ENCODE data around the gene VAV2. TPM values are rescaled to one million over a fixed set of nuclear protein-coding genes. Genes with fewer than 3 reads are reported as not detected.
A peak's percentile ranks its signal among the peaks of the same experiment; 100 is the strongest.
"Not testable (repeated sequence)": the region's sequence is repeated elsewhere in the genome, so short reads cannot be mapped to it uniquely, and the experiment has no call there.

The VAV2 gene
- total and polyA plus RNA-seq, 2 experiments from 2014 or later: 10.8 to 15.3 TPM

DNA sequence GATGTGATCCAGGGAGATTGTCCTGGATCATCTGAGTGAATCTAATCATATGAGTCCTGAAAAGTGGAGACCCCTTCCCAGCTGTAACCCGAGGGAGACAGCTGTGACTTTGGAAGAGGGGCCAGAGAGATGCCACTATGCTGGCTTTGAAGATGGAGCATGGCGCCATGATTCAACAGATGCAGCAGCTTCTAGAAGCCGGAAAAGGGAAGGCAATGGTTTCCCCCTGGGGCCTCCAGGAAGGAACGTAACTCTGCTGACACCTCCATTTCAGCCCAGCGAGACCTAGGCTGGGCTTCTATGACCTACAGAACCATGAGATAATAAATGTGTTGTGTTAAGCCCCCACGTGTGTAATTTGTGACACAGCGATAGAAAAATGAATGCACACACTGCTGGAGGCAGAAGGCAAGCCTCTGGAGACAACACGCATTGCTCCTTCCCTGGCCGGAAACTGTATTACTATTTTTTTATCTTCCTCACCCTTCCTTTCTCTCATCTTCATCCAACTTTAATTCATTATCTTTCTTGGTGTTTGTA, 237.4 kb downstream of the VAV2 start:
- H3K27me3 ChIP-seq: no peaks in the 10 kb centered on the region
- no peak overlapping the region for H3K4me3 ChIP-seq
- no peaks in the 10 kb centered on the region for H3K9me3 ChIP-seq (ENCODE audit: low read depth)
- DNase-seq (ENCODE audit: low read depth in 1 of 2, low spot score in 1 of 2): peak in 1 of 2 donors; percentile 32
- H3K4me1 ChIP-seq (ENCODE audit: low read depth): no peaks in the 10 kb centered on the region
- no peak overlapping the region for H3K27ac ChIP-seq
- no peaks in the 10 kb centered on the region for H3K36me3 ChIP-seq
- TF ChIP-seq CTCF (IDR thresholded peaks at IDR 0.05; ENCODE audit: low read depth, low read length): no peak

- Histone ChIP-seq H3K27ac (no peak overlapping the region), H3K27me3 (no peaks in the 10 kb centered on the region), H3K36me3 (no peaks in the 10 kb centered on the region), H3K4me1 (ENCODE audit: low read depth) (no peaks in the 10 kb centered on the region), H3K9me3 (ENCODE audit: low read depth) (no peaks in the 10 kb centered on the region), H3K4me3 (no peak overlapping the region)
- no peak for TF ChIP-seq CTCF (IDR thresholded peaks at IDR 0.05; ENCODE audit: low read depth, low read length)
- no peak for DNase-seq (ENCODE audit: low read depth in 1 of 2, low spot score in 1 of 2)
Measured at GRCh38 chr9:133754187-133754586, 237.9 kb downstream of the VAV2 start.

DNA sequence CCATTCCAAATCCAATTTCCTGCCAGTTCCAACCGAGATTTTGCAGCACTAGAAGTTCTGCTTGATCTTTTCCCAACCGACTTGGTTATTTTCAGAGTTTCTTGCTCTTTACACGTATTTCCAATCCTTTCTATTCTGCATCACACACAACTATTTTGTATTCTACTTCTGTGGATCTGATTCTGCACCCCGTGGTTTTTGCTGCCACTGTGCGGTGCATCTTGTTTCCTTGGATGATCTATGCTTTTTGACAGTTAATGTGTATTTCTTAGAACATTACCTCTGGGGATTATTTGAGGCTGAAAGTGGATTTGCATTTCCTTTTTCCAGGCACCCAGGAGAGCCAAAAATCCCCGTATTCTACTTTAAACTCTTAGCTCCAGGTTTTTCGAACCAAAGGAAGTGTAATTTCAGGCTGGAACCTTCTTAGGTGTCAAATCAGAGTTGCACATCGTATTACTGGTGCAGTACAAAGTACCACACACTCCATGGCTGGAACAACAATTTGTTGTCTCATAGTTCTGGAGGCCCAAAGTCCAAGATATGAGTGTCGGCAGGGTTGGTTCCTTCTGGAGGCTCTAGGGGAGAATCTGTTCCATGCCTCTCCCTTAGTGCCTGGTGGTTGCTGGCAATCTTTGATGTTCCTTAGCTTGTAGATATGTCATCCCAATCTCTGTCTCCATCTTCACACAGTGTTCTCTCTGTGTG, 239.2 kb downstream of the VAV2 start:
- Histone ChIP-seq H3K27me3 (no peaks in the 10 kb centered on the region), H3K9me3 (ENCODE audit: low read depth) (no peaks in the 10 kb centered on the region), H3K4me3 (no peak overlapping the region), H3K36me3 (no peaks in the 10 kb centered on the region), H3K27ac (no peak overlapping the region), H3K4me1 (ENCODE audit: low read depth) (no peaks in the 10 kb centered on the region)
- no peak for TF ChIP-seq CTCF (IDR thresholded peaks at IDR 0.05; ENCODE audit: low read depth, low read length)
- no peak for DNase-seq (ENCODE audit: low read depth in 1 of 2, low spot score in 1 of 2)

- H3K9me3 ChIP-seq (ENCODE audit: low read depth): no peaks in the 10 kb centered on the region
- H3K27ac ChIP-seq: no peak overlapping the region
- H3K4me1 ChIP-seq (ENCODE audit: low read depth): no peaks in the 10 kb centered on the region
- no peak for TF ChIP-seq CTCF (IDR thresholded peaks at IDR 0.05; ENCODE audit: low read depth, low read length)
- no peaks in the 10 kb centered on the region for H3K27me3 ChIP-seq
- DNase-seq (ENCODE audit: low read depth in 1 of 2, low spot score in 1 of 2): no peak
- H3K36me3 ChIP-seq: no peaks in the 10 kb centered on the region
- H3K4me3 ChIP-seq: no peak overlapping the region
Measured at GRCh38 chr9:133750982-133751649, 241.0 kb downstream of the VAV2 start.

- Histone ChIP-seq H3K4me1 (ENCODE audit: low read depth) (no peaks in the 10 kb centered on the region), H3K27me3 (no peaks in the 10 kb centered on the region), H3K36me3 (no peaks in the 10 kb centered on the region), H3K9me3 (ENCODE audit: low read depth) (no peaks in the 10 kb centered on the region), H3K27ac (no peak overlapping the region), H3K4me3 (no peak overlapping the region)
- TF ChIP-seq CTCF (IDR thresholded peaks at IDR 0.05; ENCODE audit: low read depth, low read length): no peak
- DNase-seq (ENCODE audit: low read depth in 1 of 2, low spot score in 1 of 2): peak in 1 of 2 donors; percentile 11
Measured at GRCh38 chr9:133747309-133747708, 244.8 kb downstream of the VAV2 start.

- not testable (repeated sequence) for H3K36me3 ChIP-seq; H3K4me3 ChIP-seq; DNase-seq (ENCODE audit: low read depth in 1 of 2, low spot score in 1 of 2); H3K27ac ChIP-seq; H3K9me3 ChIP-seq (ENCODE audit: low read depth); H3K4me1 ChIP-seq (ENCODE audit: low read depth); H3K27me3 ChIP-seq
Measured at GRCh38 chr9:133744528-133744927, 247.6 kb downstream of the VAV2 start.

All from cardiac muscle cell (in vitro differentiated cells and primary cell).